GM23248 (cell line): ENCODE results near the gene EIF1AD. TPM values are rescaled to one million over a fixed set of nuclear protein-coding genes. Genes with fewer than 3 reads are reported as not detected.
"Not testable (repeated sequence)": the region's sequence is repeated elsewhere in the genome, so short reads cannot be mapped to it uniquely, and the experiment has no call there.

Experiments
- DNase-seq: peaks from one replicate; pipeline ENCODE4 v3.0.0-alpha.2; 2015
- H2AFZ ChIP-seq: fragments of 200-600 bp; sonication (generic); 2 replicates; pipeline ENCODE4 v1.6.1; 2016; ENCODE audit warnings: antibody characterized with exemption
- H3F3A ChIP-seq: fragments of 200-600 bp; sonication (generic); 2 replicates; pipeline ENCODE4 v1.6.1; 2016; ENCODE audit warnings: mild to moderate bottlenecking, antibody characterized with exemption, mixed run types; ENCODE audit not compliant: insufficient read depth
- H3K27ac ChIP-seq: fragments of 200-600 bp; sonication (generic); 2 replicates; pipeline ENCODE4 v1.5.1; 2016; ENCODE audit warnings: mild to moderate bottlenecking
- H3K27me3 ChIP-seq: fragments of 200-600 bp; sonication (generic); replicated peaks from 2 replicates; pipeline ENCODE4 v1.6.1; 2016; ENCODE audit warnings: mild to moderate bottlenecking; ENCODE audit not compliant: insufficient read depth
- H3K36me3 ChIP-seq: fragments of 200-600 bp; sonication (generic); 2 replicates; pipeline ENCODE4 v1.6.1; 2016; ENCODE audit warnings: low read depth, mild to moderate bottlenecking
- H3K4me1 ChIP-seq: fragments of 200-600 bp; sonication (generic); 2 replicates; pipeline ENCODE4 v1.6.1; 2016; ENCODE audit warnings: mild to moderate bottlenecking; ENCODE audit not compliant: insufficient read depth
- H3K4me2 ChIP-seq: fragments of 200-600 bp; sonication (generic); one replicate; pipeline ENCODE4 v1.6.1; 2016; ENCODE audit warnings: mild to moderate bottlenecking; ENCODE audit not compliant: unreplicated experiment
- H3K4me3 ChIP-seq: fragments of 200-600 bp; sonication (generic); 2 replicates; pipeline ENCODE4 v1.5.1; 2016; ENCODE audit warnings: mild to moderate bottlenecking
- H3K79me2 ChIP-seq: fragments of 200-600 bp; sonication (generic); 2 replicates; pipeline ENCODE4 v1.6.1; 2016; ENCODE audit warnings: mild to moderate bottlenecking; ENCODE audit not compliant: insufficient read depth
- H3K9ac ChIP-seq: fragments of 200-600 bp; sonication (generic); 2 replicates; pipeline ENCODE4 v1.6.1; 2016; ENCODE audit warnings: mild to moderate bottlenecking
- H3K9me2 ChIP-seq: fragments of 200-600 bp; sonication (generic); 2 replicates; pipeline ENCODE4 v1.6.1; 2016; ENCODE audit warnings: mixed run types, mild to moderate bottlenecking, moderate library complexity; ENCODE audit not compliant: insufficient read depth
- H3K9me3 ChIP-seq: fragments of 200-600 bp; sonication (generic); one replicate; pipeline ENCODE4 v1.6.1; 2017; ENCODE audit warnings: low read depth
- H4K20me1 ChIP-seq: fragments of 200-600 bp; sonication (generic); 2 replicates; pipeline ENCODE4 v1.6.0; 2016; ENCODE audit not compliant: insufficient read depth
- EZH2 ChIP-seq: fragments of 200-600 bp; sonication (generic); IDR thresholded peaks from 2 replicates; pipeline ENCODE4 v1.6.1; 2018; ENCODE audit warnings: antibody characterized with exemption, mild to moderate bottlenecking; ENCODE audit not compliant: insufficient read depth, poor library complexity, severe bottlenecking
- EZH2phosphoT487 ChIP-seq: fragments of 200-600 bp; sonication (generic); IDR thresholded peaks from 2 replicates; pipeline ENCODE4 v1.6.1; 2018; ENCODE audit warnings: antibody characterized with exemption, moderate library complexity, mild to moderate bottlenecking, low read depth; ENCODE audit not compliant: insufficient read depth
- WGBS, 2 experiments: methylation state at CpG; one replicate each; pipeline ENCODE4 v1.1.6; 2015 to 2017; ENCODE audit warnings: low lambda C conversion rate in 2 of 2, low coverage in 1 of 2; ENCODE audit errors: missing lambda C conversion rate in 2 of 2; 5-methylcytosine and 5-hydroxymethylcytosine counted together
- in situ Hi-C: fragments of 300-500 bp; cut with MboI; formaldehyde crosslinking; loops from 2 replicates; pipeline ENCODE4 v1.15.0; 2020
- polyA plus RNA-seq: library from polyadenylated mRNA; unstranded; fragments of >200 nt; fragmentation: Nextera tagmentation; extraction: Ambion mirVana; gene quantifications from 2 replicates; pipeline ENCODE4 v1.2.1, GENCODE V29; 2016
- total RNA-seq: library from RNA; depleted of rRNA; stranded (reverse); fragments of >200 nt; shearing (Covaris generic); gene quantifications from 2 replicates; pipeline ENCODE4 v1.2.3, GENCODE V29; 2014

The EIF1AD gene
- total and polyA plus RNA-seq, 2 experiments from 2014 or later = 21.6 to 22.8 TPM

DNA sequence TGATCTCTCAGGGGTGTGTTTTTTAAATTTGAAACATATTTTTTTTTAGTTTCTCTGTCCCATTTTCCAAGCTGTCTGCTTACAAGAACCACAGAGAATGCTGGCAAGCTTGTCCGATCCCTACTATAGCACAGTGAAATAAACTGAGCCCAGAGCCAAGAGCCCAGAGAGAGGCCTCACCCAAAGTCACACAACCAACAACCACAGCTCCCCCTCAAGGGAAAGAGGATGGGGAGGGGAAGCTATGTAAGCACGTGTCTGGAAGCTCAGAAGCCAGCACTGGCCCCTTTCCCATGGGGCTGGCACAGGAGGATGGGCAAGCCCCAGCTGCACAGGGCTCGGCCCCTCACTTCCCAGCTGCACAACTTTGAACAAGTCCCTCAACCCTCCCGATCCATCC is 43.7 kb downstream of the EIF1AD start:
- H2AFZ ChIP-seq = no peak overlapping the region
- H3K9me3 ChIP-seq = no peaks in the 10 kb centered on the region
- no peak for DNase-seq
- no peak overlapping the region for H3K4me3 ChIP-seq
- no peak for TF ChIP-seq EZH2phosphoT487
- TF ChIP-seq EZH2 = no peak
- H3K79me2 ChIP-seq = peaks cover 17% of the 10 kb centered on the region
- H3K4me1 ChIP-seq = peaks cover 9% of the 10 kb centered on the region
- no peaks in the 10 kb centered on the region for H3K27me3 ChIP-seq
- H3F3A ChIP-seq = no peaks in the 10 kb centered on the region
- H3K4me2 ChIP-seq = no peak overlapping the region
- 30 to 35% methylated on average over 4 of the region's 4 CpGs for WGBS, 2 experiments
- H3K9ac ChIP-seq = no peak overlapping the region
- H3K9me2 ChIP-seq = no peaks in the 10 kb centered on the region
- no peaks in the 10 kb centered on the region for H4K20me1 ChIP-seq
- in situ Hi-C loops = no loop called here
- H3K36me3 ChIP-seq = no peaks in the 10 kb centered on the region
- no peak overlapping the region for H3K27ac ChIP-seq

DNA sequence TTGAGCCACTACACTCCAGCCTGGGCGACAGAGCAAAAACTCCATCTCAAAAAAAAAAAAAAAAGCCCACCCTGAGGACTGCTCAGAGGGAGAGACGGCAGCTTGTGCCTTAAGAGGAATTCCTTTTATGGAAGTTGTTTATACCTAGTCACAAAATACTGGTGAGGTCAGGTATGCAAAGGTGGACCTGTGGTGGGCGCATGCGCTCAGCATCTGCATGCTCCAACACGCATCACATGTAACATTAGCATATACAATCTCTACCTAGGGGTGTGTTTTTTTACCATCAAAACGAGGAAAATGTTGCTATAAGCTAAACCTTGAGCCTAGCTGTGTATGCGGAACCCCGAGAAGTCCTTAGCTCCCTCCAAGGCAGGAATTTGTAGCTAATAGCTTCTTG is 47.2 kb downstream of the EIF1AD start:
- Histone ChIP-seq H3K9me2 (no peaks in the 10 kb centered on the region), H3K36me3 (no peaks in the 10 kb centered on the region), H3K9me3 (no peaks in the 10 kb centered on the region), H4K20me1 (no peaks in the 10 kb centered on the region), H3K27me3 (no peaks in the 10 kb centered on the region), H3F3A (no peaks in the 10 kb centered on the region), H3K27ac (no peak overlapping the region), H3K4me1 (no peaks in the 10 kb centered on the region), H3K4me2 (no peak overlapping the region), H3K9ac (no peak overlapping the region), H2AFZ (no peak overlapping the region), H3K79me2 (no peaks in the 10 kb centered on the region), H3K4me3 (no peak overlapping the region)
- no peak for DNase-seq
- in situ Hi-C loops = no loop called here
- 72 to 75% methylated on average over 8 of the region's 8 CpGs for WGBS, 2 experiments
- TF ChIP-seq EZH2phosphoT487 (no peak), EZH2 (no peak)

DNA sequence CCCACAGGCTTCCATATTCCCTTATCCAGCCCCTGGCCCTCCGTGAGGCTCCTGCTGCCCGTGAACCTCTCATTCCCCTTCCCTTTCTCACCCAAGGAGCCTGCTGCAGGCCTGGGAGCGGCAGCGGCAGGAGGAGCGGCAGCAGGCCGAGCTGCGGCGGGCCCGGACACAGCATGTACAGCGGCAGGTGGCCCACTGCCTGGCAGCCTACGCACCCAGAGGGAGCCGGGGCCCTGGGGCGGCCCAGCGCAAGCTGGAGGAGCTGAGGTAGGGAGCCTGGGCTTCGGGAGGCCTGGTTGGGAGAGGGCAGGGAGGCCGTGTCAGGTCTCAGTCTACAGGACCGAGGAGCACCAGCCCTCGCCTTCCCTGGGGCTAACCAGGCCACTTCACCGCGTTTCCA is 48.5 kb downstream of the EIF1AD start:
- Histone ChIP-seq H3K27me3 (no peaks in the 10 kb centered on the region), H4K20me1 (no peaks in the 10 kb centered on the region), H3K79me2 (no peaks in the 10 kb centered on the region), H3K9me3 (no peaks in the 10 kb centered on the region), H3F3A (no peaks in the 10 kb centered on the region), H3K36me3 (no peaks in the 10 kb centered on the region), H3K27ac (no peak overlapping the region), H3K9me2 (no peaks in the 10 kb centered on the region), H3K9ac (no peak overlapping the region), H3K4me1 (no peaks in the 10 kb centered on the region), H3K4me2 (no peak overlapping the region), H2AFZ (no peak overlapping the region), H3K4me3 (no peak overlapping the region)
- TF ChIP-seq EZH2phosphoT487 (no peak), EZH2 (no peak)
- no peak for DNase-seq
- in situ Hi-C loops = no loop called here
- 80% methylated on average over 15 to 20 of the region's 20 CpGs for WGBS, 2 experiments

DNA sequence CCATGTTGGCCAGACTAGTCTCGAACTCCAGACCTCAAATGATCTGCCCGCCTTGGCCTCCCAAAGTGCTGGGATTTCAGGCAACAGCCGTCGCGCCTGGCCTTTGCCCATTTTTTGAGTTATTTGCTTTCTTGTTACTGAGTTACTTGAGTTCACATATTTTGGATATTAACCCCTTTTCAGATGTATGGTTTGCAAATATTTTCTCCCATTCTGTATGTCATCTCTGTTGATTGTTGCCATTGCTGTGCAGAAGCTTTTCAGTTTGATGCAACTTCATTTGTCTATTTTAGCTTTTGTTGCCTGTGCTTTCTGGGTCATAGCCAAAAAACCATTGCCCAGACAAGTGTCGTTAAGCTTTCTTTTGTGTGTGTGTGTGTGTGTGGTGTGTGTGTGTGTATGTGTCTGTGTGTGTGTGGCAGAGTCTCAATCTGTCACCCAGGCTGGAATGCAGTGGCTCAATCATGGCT is 49.9 kb downstream of the EIF1AD start:
- no peaks in the 10 kb centered on the region for H3F3A ChIP-seq
- H3K4me2 ChIP-seq = no peak overlapping the region
- H3K9me2 ChIP-seq = no peaks in the 10 kb centered on the region
- no peaks in the 10 kb centered on the region for H3K36me3 ChIP-seq
- in situ Hi-C loops = no loop called here
- no peak overlapping the region for H3K9ac ChIP-seq
- no peak overlapping the region for H3K27ac ChIP-seq
- TF ChIP-seq EZH2phosphoT487 (no peak), EZH2 (no peak)
- H3K4me3 ChIP-seq = no peak overlapping the region
- 49 to 55% methylated on average over 6 of the region's 6 CpGs for WGBS, 2 experiments
- no peaks in the 10 kb centered on the region for H4K20me1 ChIP-seq
- H3K27me3 ChIP-seq = no peaks in the 10 kb centered on the region
- no peaks in the 10 kb centered on the region for H3K9me3 ChIP-seq
- DNase-seq = no peak
- H3K4me1 ChIP-seq = no peaks in the 10 kb centered on the region
- H2AFZ ChIP-seq = no peak overlapping the region
- H3K79me2 ChIP-seq = no peaks in the 10 kb centered on the region

DNA sequence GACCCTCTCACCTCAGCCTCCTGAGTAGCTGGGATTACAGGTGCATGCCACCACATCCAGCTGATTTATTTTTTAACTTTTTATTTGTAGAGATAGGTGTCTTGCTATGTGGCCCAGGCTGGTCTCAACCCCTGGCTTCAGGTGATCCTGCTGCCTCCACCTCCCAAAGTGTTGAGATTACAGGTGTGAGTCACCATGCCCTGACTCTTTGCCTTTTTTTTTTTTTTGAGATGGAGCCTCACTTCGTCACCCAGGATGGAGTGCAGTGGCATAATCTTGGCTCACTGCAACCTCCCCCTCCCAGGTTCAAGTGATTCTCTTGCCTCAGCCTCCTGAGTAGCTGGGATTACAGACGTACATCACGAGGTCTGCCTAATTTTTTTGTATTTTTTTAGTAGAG is 50.3 kb downstream of the EIF1AD start:
- in situ Hi-C loops, DNase-seq, H3K27ac ChIP-seq, H3F3A ChIP-seq, H3K79me2 ChIP-seq, H3K4me3 ChIP-seq, H3K27me3 ChIP-seq, H3K9ac ChIP-seq, H3K4me2 ChIP-seq, H3K36me3 ChIP-seq, H2AFZ ChIP-seq, H3K4me1 ChIP-seq, H3K9me2 ChIP-seq, H4K20me1 ChIP-seq, H3K9me3 ChIP-seq: not testable (repeated sequence)
- WGBS, 2 experiments = 43 to 53% methylated on average over 3 of the region's 3 CpGs

DNA sequence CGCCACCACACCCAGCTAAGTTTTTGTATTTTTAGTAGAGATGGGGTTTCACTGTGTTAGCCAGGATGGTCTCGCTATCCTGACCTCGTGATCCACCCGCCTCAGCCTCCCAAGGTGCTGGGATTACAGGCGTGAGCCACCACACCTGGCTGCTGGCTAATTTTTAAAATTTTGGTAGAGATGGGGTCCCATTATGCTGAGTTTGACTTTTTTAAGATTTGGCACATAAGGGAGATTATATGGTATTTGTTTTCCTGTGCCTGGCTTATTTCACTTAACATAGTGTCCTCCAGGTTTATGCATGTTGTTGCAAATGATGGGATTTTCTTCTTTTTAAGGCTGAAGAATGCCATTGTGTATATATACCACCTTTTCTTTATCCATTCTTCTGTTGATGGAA is 51.2 kb downstream of the EIF1AD start:
- H3K27ac ChIP-seq, H3F3A ChIP-seq, H3K9me2 ChIP-seq, H3K27me3 ChIP-seq, H3K9ac ChIP-seq, H4K20me1 ChIP-seq, H3K4me1 ChIP-seq, in situ Hi-C loops, H3K9me3 ChIP-seq, H3K36me3 ChIP-seq, H3K4me3 ChIP-seq, H3K4me2 ChIP-seq, H2AFZ ChIP-seq, H3K79me2 ChIP-seq, DNase-seq: not testable (repeated sequence)
- 98 to 99% methylated on average over 5 of the region's 5 CpGs for WGBS, 2 experiments
